Activated naive CD8-positive, alpha-beta T cell treated with anti-CD3 and anti-CD28 coated beads for 36 hours (primary cell): ENCODE results near the gene HNRNPU. TPM values are rescaled to one million over a fixed set of nuclear protein-coding genes. Genes with fewer than 3 reads are reported as not detected.
A peak's percentile ranks its signal among the peaks of the same experiment; 100 is the strongest.
"Not testable (repeated sequence)": the region's sequence is repeated elsewhere in the genome, so short reads cannot be mapped to it uniquely, and the experiment has no call there.

Source experiments
- DNase-seq: peaks from one replicate; pipeline ENCODE4 v3.0.0; 2021
- H3K27ac Mint-ChIP-seq: one replicate; pipeline ENCODE4 v1.8.0; 2022; ENCODE audit warnings: mild to moderate bottlenecking, moderate library complexity, mixed read lengths
- H3K27me3 Mint-ChIP-seq: one replicate; pipeline ENCODE4 v1.8.0; 2022; ENCODE audit warnings: mild to moderate bottlenecking, mixed read lengths
- H3K36me3 Mint-ChIP-seq: one replicate; pipeline ENCODE4 v1.8.0; 2021; ENCODE audit warnings: mild to moderate bottlenecking, mixed read lengths
- H3K4me1 Mint-ChIP-seq: one replicate; pipeline ENCODE4 v1.8.0; 2021; ENCODE audit warnings: mixed read lengths
- H3K4me3 Mint-ChIP-seq: one replicate; pipeline ENCODE4 v1.8.0; 2022; ENCODE audit warnings: mild to moderate bottlenecking, moderate library complexity, mixed read lengths
- H3K9me3 Mint-ChIP-seq: one replicate; pipeline ENCODE4 v1.8.0; 2022; ENCODE audit warnings: mixed read lengths
- total RNA-seq, 2 experiments: library from RNA; stranded (reverse); gene quantifications; one replicate each; pipeline ENCODE4 v1.2.3, GENCODE V29; 2021

The HNRNPU gene
- total RNA-seq, 2 experiments from 2014 or later = 639 to 651 TPM

DNA sequence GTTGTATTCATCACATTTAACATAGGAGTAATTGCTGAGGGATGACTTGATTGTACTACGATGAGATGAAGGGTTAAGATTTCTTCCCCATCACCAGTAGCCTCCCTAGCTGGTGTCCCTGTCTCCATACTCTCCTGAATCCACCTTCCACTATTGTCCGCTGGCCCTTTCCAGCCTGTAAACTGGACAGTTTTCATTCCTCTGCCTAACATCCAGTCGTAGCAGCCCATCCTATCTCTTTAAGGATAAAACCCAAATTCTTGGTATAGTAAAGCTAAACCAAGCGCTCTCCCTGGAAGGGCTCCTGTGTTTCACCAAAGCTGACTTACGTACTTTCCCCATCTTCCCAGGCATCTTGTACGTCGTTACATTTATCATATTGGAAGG lies 28.2 kb downstream of the HNRNPU start:
- Mint-ChIP-seq H3K4me1 (peaks cover 49% of the 10 kb centered on the region), H3K4me3 (peak overlapping the region; percentile 96), H3K27ac (peak overlapping the region; percentile 99), H3K27me3 (no peaks in the 10 kb centered on the region), H3K9me3 (no peaks in the 10 kb centered on the region), H3K36me3 (peaks cover 48% of the 10 kb centered on the region)
- DNase-seq = no peak

GRCh38 chr1:244835276-244836134 lies 28.8 kb downstream of the HNRNPU start, which contains the start of gene COX20:
Gene COX20, plus strand, starts transcription at chr1:244835658. Its CDS starts 57 bp downstream, at chr1:244835715.
- Mint-ChIP-seq H3K27me3 (no peaks in the 10 kb centered on the region), H3K27ac (peak within 1 kb of the TSS; percentile 99), H3K9me3 (no peaks in the 10 kb centered on the region), H3K36me3 (peaks cover 42% of the 10 kb centered on the region), H3K4me1 (peaks cover 45% of the 10 kb centered on the region), H3K4me3 (peak within 1 kb of the TSS; percentile 96)
- DNase-seq = peak; percentile 86

- peaks cover 36% of the 10 kb centered on the region for H3K36me3 Mint-ChIP-seq
- no peaks in the 10 kb centered on the region for H3K9me3 Mint-ChIP-seq
- DNase-seq = peak; percentile 93
- H3K4me3 Mint-ChIP-seq = peak overlapping the region; percentile 96
- peak overlapping the region; percentile 99 for H3K27ac Mint-ChIP-seq
- H3K27me3 Mint-ChIP-seq = no peaks in the 10 kb centered on the region
- H3K4me1 Mint-ChIP-seq = peaks cover 38% of the 10 kb centered on the region
Observed at GRCh38 chr1:244834543-244835275, 29.6 kb downstream of the HNRNPU start.

GRCh38 chr1:244833734-244834542 lies 30.4 kb downstream of the HNRNPU start:
- H3K4me1 Mint-ChIP-seq = peaks cover 32% of the 10 kb centered on the region
- H3K27ac Mint-ChIP-seq = peak overlapping the region; percentile 99
- H3K9me3 Mint-ChIP-seq = no peaks in the 10 kb centered on the region
- peak overlapping the region; percentile 89 for H3K4me3 Mint-ChIP-seq
- DNase-seq = peak; percentile 43
- H3K36me3 Mint-ChIP-seq = peaks cover 29% of the 10 kb centered on the region
- no peaks in the 10 kb centered on the region for H3K27me3 Mint-ChIP-seq

DNA sequence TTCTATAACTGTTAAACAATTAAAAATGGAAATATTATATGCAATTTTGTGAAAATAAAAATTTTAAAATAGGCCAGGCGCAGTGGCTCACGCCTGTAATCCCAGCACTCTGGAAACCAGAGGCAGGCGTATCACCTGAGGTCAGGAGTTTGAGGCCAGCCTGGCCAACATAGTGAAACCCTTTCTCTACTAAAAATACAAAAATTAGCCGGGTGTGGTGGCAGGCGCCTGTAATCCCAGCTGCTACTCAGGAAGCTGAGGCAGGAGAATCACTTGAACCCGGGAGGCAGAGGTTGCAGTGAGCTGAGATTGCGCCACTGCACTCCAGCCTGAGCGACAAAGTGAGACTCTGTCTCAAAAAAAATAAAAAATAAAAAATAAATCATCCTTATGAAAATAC lies 31.1 kb downstream of the HNRNPU start:
- H3K4me3 Mint-ChIP-seq, H3K9me3 Mint-ChIP-seq, DNase-seq, H3K27me3 Mint-ChIP-seq, H3K27ac Mint-ChIP-seq: not testable (repeated sequence)
- Mint-ChIP-seq H3K4me1 (peaks cover 25% of the 10 kb centered on the region), H3K36me3 (peaks cover 22% of the 10 kb centered on the region)

- Mint-ChIP-seq H3K4me3 (no peak overlapping the region), H3K9me3 (no peaks in the 10 kb centered on the region), H3K27ac (no peak overlapping the region), H3K4me1 (peaks cover 9% of the 10 kb centered on the region), H3K27me3 (no peaks in the 10 kb centered on the region), H3K36me3 (no peaks in the 10 kb centered on the region)
- DNase-seq = no peak
Observed at GRCh38 chr1:244830639-244831038, 33.7 kb downstream of the HNRNPU start.

GRCh38 chr1:244826712-244827111 lies 37.6 kb downstream of the HNRNPU start:
- Mint-ChIP-seq H3K9me3 (no peaks in the 10 kb centered on the region), H3K36me3 (no peaks in the 10 kb centered on the region)

DNA sequence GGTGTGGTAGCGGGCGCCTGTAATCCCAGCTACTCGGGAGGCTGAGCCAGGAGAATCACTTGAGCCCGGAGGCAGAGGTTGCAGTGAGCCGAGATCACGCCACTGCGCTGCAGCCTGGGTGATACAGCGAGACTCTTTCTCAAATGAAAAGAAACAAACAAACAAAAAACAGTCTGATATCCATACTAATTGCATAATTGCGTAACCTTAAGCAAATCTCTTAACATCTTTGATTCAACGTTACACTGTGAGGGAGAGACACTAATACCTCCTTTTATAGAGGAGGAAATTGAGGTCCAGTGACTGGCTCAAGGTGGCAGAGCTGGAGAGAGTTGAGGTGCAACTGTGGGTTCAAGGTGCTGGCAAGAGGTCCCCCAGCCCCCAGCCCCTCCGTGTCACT lies 41.5 kb downstream of the HNRNPU start:
- Mint-ChIP-seq H3K4me1 (no peaks in the 10 kb centered on the region), H3K4me3 (no peak overlapping the region), H3K36me3 (no peaks in the 10 kb centered on the region), H3K9me3 (no peaks in the 10 kb centered on the region), H3K27ac (no peak overlapping the region), H3K27me3 (no peaks in the 10 kb centered on the region)
- DNase-seq = no peak

More at GRCh38 chr1:244826712-244827111, 37.6 kb downstream of the HNRNPU start:
- no peaks in the 10 kb centered on the region for H3K27me3 Mint-ChIP-seq
- DNase-seq = no peak
- peaks cover 2% of the 10 kb centered on the region for H3K4me1 Mint-ChIP-seq
- H3K4me3 Mint-ChIP-seq = no peak overlapping the region
- no peak overlapping the region for H3K27ac Mint-ChIP-seq

- Mint-ChIP-seq H3K4me3 (no peak overlapping the region), H3K27me3 (no peaks in the 10 kb centered on the region), H3K36me3 (no peaks in the 10 kb centered on the region), H3K27ac (no peak overlapping the region), H3K4me1 (no peaks in the 10 kb centered on the region), H3K9me3 (no peaks in the 10 kb centered on the region)
- no peak for DNase-seq
Observed at GRCh38 chr1:244821134-244821533, 43.2 kb downstream of the HNRNPU start.

DNA sequence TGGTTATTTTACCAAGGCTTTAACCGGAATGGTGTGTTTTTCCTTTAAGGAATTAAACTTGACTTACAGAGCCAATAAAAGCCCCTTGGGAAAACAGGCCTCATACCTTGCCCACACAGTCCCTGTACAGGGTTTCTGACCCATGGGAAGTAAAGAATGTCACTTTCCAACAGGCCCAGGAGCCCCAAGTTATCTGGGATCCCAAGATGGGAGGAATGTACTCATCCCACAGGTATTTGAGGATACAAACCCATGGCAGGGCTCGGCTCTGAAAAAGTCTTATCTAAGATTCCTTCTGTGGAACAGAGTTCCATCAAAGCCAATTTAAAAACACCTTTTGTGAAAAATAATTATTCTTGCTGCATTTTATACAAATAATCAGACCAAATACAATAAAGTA lies 44.2 kb downstream of the HNRNPU start:
- H3K27me3 Mint-ChIP-seq = peaks cover 6% of the 10 kb centered on the region
- H3K36me3 Mint-ChIP-seq = no peaks in the 10 kb centered on the region
- no peak overlapping the region for H3K4me3 Mint-ChIP-seq
- no peaks in the 10 kb centered on the region for H3K9me3 Mint-ChIP-seq
- DNase-seq = no peak
- peaks cover 4% of the 10 kb centered on the region for H3K4me1 Mint-ChIP-seq
- H3K27ac Mint-ChIP-seq = no peak overlapping the region

- peaks cover 13% of the 10 kb centered on the region for H3K27me3 Mint-ChIP-seq
- H3K9me3 Mint-ChIP-seq = no peaks in the 10 kb centered on the region
- H3K27ac Mint-ChIP-seq = no peak overlapping the region
- DNase-seq = no peak
- no peak overlapping the region for H3K4me3 Mint-ChIP-seq
- peaks cover 12% of the 10 kb centered on the region for H3K4me1 Mint-ChIP-seq
- H3K36me3 Mint-ChIP-seq = no peaks in the 10 kb centered on the region
Observed at GRCh38 chr1:244817415-244817894, 46.9 kb downstream of the HNRNPU start.

DNA sequence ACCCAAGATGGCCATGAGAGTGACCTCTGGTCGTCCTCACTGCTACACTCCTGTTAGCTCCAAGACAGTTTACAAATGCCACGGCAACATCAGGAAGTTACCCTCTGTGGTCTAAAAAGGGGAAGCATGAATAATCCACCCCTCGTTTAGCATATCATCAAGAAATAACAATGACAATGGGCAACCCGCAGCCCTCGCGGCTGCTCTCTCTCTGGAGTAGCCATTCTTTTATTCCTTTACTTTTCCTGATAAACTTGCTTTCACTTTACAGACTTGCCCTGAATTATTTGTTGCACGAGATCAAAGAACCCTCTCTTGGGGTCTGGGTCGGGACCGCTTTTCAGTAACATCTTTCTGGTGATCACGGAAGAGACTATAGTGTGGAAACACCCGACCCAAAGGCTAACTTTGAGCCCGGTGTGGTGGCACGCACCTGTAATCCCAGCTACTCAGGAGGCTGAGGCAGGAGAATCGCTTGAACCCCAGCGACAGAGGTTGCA lies 48.7 kb downstream of the HNRNPU start:
- no peak for DNase-seq
- peaks cover 12% of the 10 kb centered on the region for H3K4me1 Mint-ChIP-seq
- H3K9me3 Mint-ChIP-seq = no peaks in the 10 kb centered on the region
- H3K27ac Mint-ChIP-seq = no peak overlapping the region
- H3K36me3 Mint-ChIP-seq = no peaks in the 10 kb centered on the region
- H3K27me3 Mint-ChIP-seq = peaks cover 13% of the 10 kb centered on the region
- peak overlapping the region; percentile 20 for H3K4me3 Mint-ChIP-seq

GRCh38 chr1:244813327-244813726 lies 51.0 kb downstream of the HNRNPU start:
- Mint-ChIP-seq H3K27me3 (peaks cover 13% of the 10 kb centered on the region), H3K36me3 (no peaks in the 10 kb centered on the region), H3K4me1 (peaks cover 12% of the 10 kb centered on the region), H3K27ac (no peak overlapping the region), H3K9me3 (no peaks in the 10 kb centered on the region), H3K4me3 (no peak overlapping the region)
- DNase-seq = no peak

GRCh38 chr1:244810221-244810620 lies 54.1 kb downstream of the HNRNPU start:
- Mint-ChIP-seq H3K27ac (no peak overlapping the region), H3K4me1 (peaks cover 8% of the 10 kb centered on the region), H3K9me3 (no peaks in the 10 kb centered on the region), H3K36me3 (no peaks in the 10 kb centered on the region), H3K4me3 (no peak overlapping the region), H3K27me3 (peaks cover 7% of the 10 kb centered on the region)
- no peak for DNase-seq
